Endothelial cell (in vitro differentiated cells): ENCODE data around the gene P2RX5. TPM values are rescaled to one million over a fixed set of nuclear protein-coding genes. Genes with fewer than 3 reads are reported as not detected.
A peak's percentile ranks its signal among the peaks of the same experiment; 100 is the strongest.

Experiments used
- DNase-seq: peaks from one replicate; pipeline ENCODE4 v3.0.0; 2021; ENCODE audit warnings: low spot score
- H3K27ac Mint-ChIP-seq: one replicate; pipeline ENCODE4 v1.8.0; 2021; ENCODE audit warnings: mixed read lengths, inconsistent platforms; ENCODE audit not compliant: unreplicated experiment
- H3K27me3 Mint-ChIP-seq: one replicate; pipeline ENCODE4 v1.8.0; 2021; ENCODE audit warnings: mild to moderate bottlenecking, moderate library complexity, mixed read lengths, inconsistent platforms; ENCODE audit not compliant: unreplicated experiment
- H3K36me3 Mint-ChIP-seq: one replicate; pipeline ENCODE4 v1.8.0; 2021; ENCODE audit warnings: mild to moderate bottlenecking, low read depth, mixed read lengths, inconsistent platforms; ENCODE audit not compliant: unreplicated experiment
- H3K4me1 Mint-ChIP-seq: one replicate; pipeline ENCODE4 v1.8.0; 2021; ENCODE audit warnings: mild to moderate bottlenecking, mixed read lengths, inconsistent platforms; ENCODE audit not compliant: unreplicated experiment
- H3K4me3 Mint-ChIP-seq: one replicate; pipeline ENCODE4 v1.8.0; 2021; ENCODE audit warnings: mild to moderate bottlenecking, mixed read lengths, inconsistent platforms; ENCODE audit not compliant: unreplicated experiment
- H3K9me3 Mint-ChIP-seq: one replicate; pipeline ENCODE4 v1.8.0; 2021; ENCODE audit warnings: mixed read lengths, inconsistent platforms; ENCODE audit not compliant: unreplicated experiment
- CTCF ChIP-seq: fragments of 200-600 bp; sonication (generic); IDR thresholded peaks from one replicate; pipeline ENCODE4 v1.5.0; 2021; ENCODE audit warnings: antibody characterized with exemption; ENCODE audit not compliant: unreplicated experiment
- total RNA-seq: library from RNA; stranded (reverse); fragmentation: NEBNext Ultra II Directional; extraction: Animal tissue kit (Norgen Biotek cat#: 25700); gene quantifications from one replicate; pipeline ENCODE4 v1.2.1, GENCODE V29; 2021; ENCODE audit not compliant: unreplicated experiment

The P2RX5 gene
- total RNA-seq, 1 donor from 2014 or later = 0.36 TPM

GRCh38 chr17:3647769-3648555 lies 48.0 kb downstream of the P2RX5 start:
- Mint-ChIP-seq H3K36me3 (peaks cover 15% of the 10 kb centered on the region), H3K9me3 (no peaks in the 10 kb centered on the region), H3K27me3 (peaks cover 9% of the 10 kb centered on the region), H3K4me3 (no peak overlapping the region), H3K27ac (no peak overlapping the region), H3K4me1 (peaks cover 5% of the 10 kb centered on the region)
- peak; percentile 73 for DNase-seq
- TF ChIP-seq CTCF = no peak

- TF ChIP-seq CTCF = no peak
- H3K4me3 Mint-ChIP-seq = no peak overlapping the region
- peaks cover 5% of the 10 kb centered on the region for H3K4me1 Mint-ChIP-seq
Observed at GRCh38 chr17:3647251-3647650, 48.7 kb downstream of the P2RX5 start.

GRCh38 chr17:3645310-3645709 lies 50.6 kb downstream of the P2RX5 start:
- H3K36me3 Mint-ChIP-seq = peaks cover 15% of the 10 kb centered on the region
- H3K4me3 Mint-ChIP-seq = no peak overlapping the region
- no peak for DNase-seq
- peak overlapping the region; percentile 67 for H3K27ac Mint-ChIP-seq
- no peak for TF ChIP-seq CTCF
- peaks cover 5% of the 10 kb centered on the region for H3K4me1 Mint-ChIP-seq
- H3K27me3 Mint-ChIP-seq = peaks cover 11% of the 10 kb centered on the region
- H3K9me3 Mint-ChIP-seq = no peaks in the 10 kb centered on the region

More at GRCh38 chr17:3647251-3647650, 48.7 kb downstream of the P2RX5 start:
- Mint-ChIP-seq H3K27me3 (peaks cover 9% of the 10 kb centered on the region), H3K9me3 (no peaks in the 10 kb centered on the region), H3K27ac (no peak overlapping the region), H3K36me3 (peaks cover 15% of the 10 kb centered on the region)
- DNase-seq = no peak

- peak overlapping the region; percentile 56 for H3K4me3 Mint-ChIP-seq
- no peak overlapping the region for H3K27ac Mint-ChIP-seq
- no peak for TF ChIP-seq CTCF
- peaks cover 9% of the 10 kb centered on the region for H3K27me3 Mint-ChIP-seq
- no peaks in the 10 kb centered on the region for H3K9me3 Mint-ChIP-seq
- peaks cover 10% of the 10 kb centered on the region for H3K4me1 Mint-ChIP-seq
- peaks cover 21% of the 10 kb centered on the region for H3K36me3 Mint-ChIP-seq
- no peak for DNase-seq
Observed at GRCh38 chr17:3643889-3644349, 52.0 kb downstream of the P2RX5 start.
